Immature natural killer cell (primary cell): Measurements from ENCODE around the gene MATR3. TPM values are rescaled to one million over a fixed set of nuclear protein-coding genes. Genes with fewer than 3 reads are reported as not detected.
A peak's percentile ranks its signal among the peaks of the same experiment; 100 is the strongest.
"Not testable (repeated sequence)": the region's sequence is repeated elsewhere in the genome, so short reads cannot be mapped to it uniquely, and the experiment has no call there.

Source experiments
- DNase-seq, 3 donors: peaks; one replicate each; pipeline ENCODE4 v3.0.0; 2022; ENCODE audit warnings: mixed read lengths in 1 of 3
- H3K27ac Mint-ChIP-seq, 6 donors: one replicate each; pipeline ENCODE4 v1.8.0; 2020; ENCODE audit warnings: mixed read lengths in 6 of 6, mild to moderate bottlenecking in 5 of 6, inconsistent platforms in 4 of 6, moderate library complexity in 3 of 6
- H3K27me3 Mint-ChIP-seq, 3 donors: one replicate each; pipeline ENCODE4 v1.8.0; 2020 to 2021; ENCODE audit warnings: low read depth in 3 of 3, mild to moderate bottlenecking in 3 of 3, mixed read lengths in 3 of 3, moderate library complexity in 3 of 3, inconsistent platforms in 1 of 3
- H3K36me3 Mint-ChIP-seq, 3 donors: one replicate each; pipeline ENCODE4 v1.8.0; 2020; ENCODE audit warnings: mixed read lengths in 3 of 3, inconsistent platforms in 2 of 3, mild to moderate bottlenecking in 2 of 3
- H3K4me1 Mint-ChIP-seq, 2 donors: one replicate each; pipeline ENCODE4 v1.8.0; 2020; ENCODE audit warnings: inconsistent platforms in 2 of 2, mild to moderate bottlenecking in 2 of 2, mixed read lengths in 2 of 2, moderate library complexity in 1 of 2
- H3K4me3 Mint-ChIP-seq, 5 donors: one replicate each; pipeline ENCODE4 v1.8.0; 2020; ENCODE audit warnings: mild to moderate bottlenecking in 5 of 5, mixed read lengths in 5 of 5, inconsistent platforms in 3 of 5, moderate library complexity in 3 of 5
- H3K9me3 Mint-ChIP-seq, 6 donors: one replicate each; pipeline ENCODE4 v1.8.0; 2020; ENCODE audit warnings: mild to moderate bottlenecking in 6 of 6, mixed read lengths in 6 of 6, inconsistent platforms in 4 of 6, moderate library complexity in 3 of 6
- polyA plus RNA-seq, 3 donors: library from polyadenylated mRNA; unstranded; fragments of 300-500 nt; fragmentation: Illumina TruSeq; gene quantifications; one replicate each; pipeline ENCODE4 v1.2.3, GENCODE V29; 2021

The MATR3 gene
- polyA plus RNA-seq, 3 donors from 2014 or later = 322 to 380 (median 361) TPM

DNA sequence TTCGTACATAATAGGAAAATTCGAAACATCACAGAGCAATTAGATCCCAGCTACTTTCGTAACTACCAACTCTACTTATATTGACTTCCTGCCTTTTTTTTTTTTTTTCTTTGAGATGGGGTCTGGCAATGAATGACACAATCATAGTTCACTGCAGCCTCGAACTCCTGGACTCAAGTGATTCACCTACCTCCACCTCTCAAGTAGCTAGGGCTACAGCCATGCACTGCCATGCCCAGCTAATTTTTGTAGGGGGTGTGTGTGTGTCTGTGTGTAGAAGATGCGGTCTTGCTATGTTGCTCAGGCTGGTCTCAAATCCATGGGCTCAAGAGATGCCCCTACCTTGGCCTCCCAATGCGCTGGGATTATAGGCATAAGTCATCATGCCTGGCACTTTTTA lies 42.3 kb downstream of the MATR3 start:
- Mint-ChIP-seq H3K9me3 (no peaks in the 10 kb centered on the region), H3K27me3 (peaks cover 2 to 4% (median 2%) of the 10 kb centered on the region in 3 donors), H3K4me3 (no peak overlapping the region), H3K36me3 (peaks cover 4% of the 10 kb centered on the region in 3 donors), H3K27ac (peak overlapping the region in 3 of 6 donors; percentile 30 to 55 (median 49)), H3K4me1 (peaks cover 2 to 8% of the 10 kb centered on the region in 2 donors)
- DNase-seq = no peak

DNA sequence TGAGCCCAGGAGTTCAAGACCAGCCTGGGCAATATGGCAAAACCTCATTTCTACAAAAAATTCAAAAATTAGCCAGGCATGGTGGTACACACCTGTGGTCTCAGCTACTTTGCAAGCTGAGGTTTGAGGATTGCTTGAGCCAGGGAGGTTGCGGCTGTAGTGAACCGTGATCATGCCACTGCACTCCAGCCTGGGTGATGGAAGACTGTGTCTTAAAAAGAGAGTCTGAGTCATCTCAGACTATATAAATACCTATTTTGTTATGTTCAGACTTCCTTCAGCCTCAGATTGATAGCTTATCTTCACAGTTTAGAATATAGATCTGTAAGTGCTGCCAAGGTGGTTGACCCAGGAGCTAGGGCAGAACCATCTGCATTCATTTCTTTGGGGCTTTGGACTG lies 46.5 kb downstream of the MATR3 start:
- peaks cover 6 to 23% (median 12%) of the 10 kb centered on the region in 3 donors for H3K27me3 Mint-ChIP-seq
- H3K9me3 Mint-ChIP-seq = no peaks in the 10 kb centered on the region
- peaks cover 41 to 45% of the 10 kb centered on the region in 2 donors for H3K4me1 Mint-ChIP-seq
- peak overlapping the region in 1 of 6 donors; percentile 45 for H3K27ac Mint-ChIP-seq
- DNase-seq = no peak
- no peaks in the 10 kb centered on the region for H3K36me3 Mint-ChIP-seq
- H3K4me3 Mint-ChIP-seq = peak overlapping the region in 1 of 5 donors; percentile 49

DNA sequence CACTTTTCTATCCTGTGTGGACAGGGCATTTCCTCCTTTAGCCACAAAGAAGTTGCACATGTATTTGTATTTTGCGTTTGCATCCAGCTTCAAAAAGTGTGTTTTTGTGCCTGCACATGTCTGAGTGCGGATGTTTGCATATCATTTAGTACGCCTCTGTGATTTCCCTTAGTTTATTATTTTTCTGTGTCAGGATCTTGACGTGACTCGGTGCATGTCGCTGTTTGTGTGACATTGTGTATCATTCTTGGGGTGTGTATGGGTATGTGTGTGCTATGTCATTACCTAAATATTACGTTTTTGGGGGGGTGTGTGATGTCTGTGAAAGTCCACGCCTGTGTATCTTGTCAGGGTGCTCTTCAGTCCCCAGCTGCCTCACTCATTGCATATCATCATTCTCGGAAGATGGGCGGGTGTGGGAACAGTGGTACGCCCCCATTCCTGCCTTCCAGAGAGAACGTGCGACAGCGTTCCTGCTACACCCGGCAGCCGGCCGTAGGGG lies 47.7 kb downstream of the MATR3 start:
- DNase-seq = no peak
- peaks cover 0 to 3% (median 0%) of the 10 kb centered on the region in 3 donors for H3K36me3 Mint-ChIP-seq
- peak overlapping the region; percentile 96 to 99 (median 98) for H3K27ac Mint-ChIP-seq
- peak overlapping the region; percentile 95 to 99 (median 96) for H3K4me3 Mint-ChIP-seq
- H3K4me1 Mint-ChIP-seq = peaks cover 52 to 53% of the 10 kb centered on the region in 2 donors
- H3K27me3 Mint-ChIP-seq = peaks cover 6 to 24% (median 12%) of the 10 kb centered on the region in 3 donors
- no peaks in the 10 kb centered on the region for H3K9me3 Mint-ChIP-seq

DNA sequence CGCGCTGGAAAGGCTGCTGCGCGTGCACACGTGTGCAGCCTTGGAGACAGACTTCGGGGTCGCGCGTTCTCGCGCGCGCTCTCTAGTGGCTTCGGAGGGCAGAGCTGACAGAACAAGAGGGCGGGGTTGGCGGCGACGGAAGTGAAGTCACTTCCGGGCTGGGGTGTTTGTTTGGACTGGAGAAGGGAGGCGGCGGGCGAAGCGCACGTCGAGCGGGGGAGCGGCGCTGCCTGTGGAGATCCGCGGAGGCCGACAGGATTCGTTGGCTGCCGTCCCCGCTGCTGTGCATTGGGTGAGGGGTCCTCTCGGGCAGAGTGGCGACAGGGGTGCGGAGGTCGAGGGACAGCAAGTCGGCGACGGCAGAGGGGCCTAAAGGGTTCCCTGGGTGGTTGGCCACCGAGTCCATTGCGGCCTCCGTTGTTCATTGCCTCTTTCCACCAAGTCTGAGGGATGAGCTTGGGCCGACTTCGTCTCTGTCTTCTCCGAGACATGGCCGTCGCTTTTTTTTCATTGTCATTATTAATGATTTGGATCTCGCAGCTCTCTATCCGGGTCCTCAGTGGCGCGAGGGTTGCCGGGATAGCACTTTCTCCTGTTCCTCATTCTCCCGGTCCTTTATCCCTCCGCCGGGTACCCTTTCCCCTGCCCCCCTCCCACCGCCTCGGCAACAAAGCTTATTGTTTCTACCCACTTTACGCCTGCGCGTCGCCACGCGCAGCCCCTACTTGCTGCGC lies 48.3 kb downstream of the MATR3 start, which contains the start of gene PAIP2:
PAIP2 (plus strand) TSS at position 166 of the 734 bp plus-strand sequence. CDS start 21,931 bp downstream, outside the sequence.
- Mint-ChIP-seq H3K4me3 (peak within 1 kb of the TSS; percentile 95 to 99 (median 96)), H3K27ac (peak within 1 kb of the TSS; percentile 96 to 99 (median 98)), H3K27me3 (peaks cover 6 to 22% (median 12%) of the 10 kb centered on the region in 3 donors), H3K9me3 (no peaks in the 10 kb centered on the region), H3K36me3 (peaks cover 0 to 3% (median 0%) of the 10 kb centered on the region in 3 donors), H3K4me1 (peaks cover 53 to 54% of the 10 kb centered on the region in 2 donors)
- DNase-seq = peak; percentile 97

DNA sequence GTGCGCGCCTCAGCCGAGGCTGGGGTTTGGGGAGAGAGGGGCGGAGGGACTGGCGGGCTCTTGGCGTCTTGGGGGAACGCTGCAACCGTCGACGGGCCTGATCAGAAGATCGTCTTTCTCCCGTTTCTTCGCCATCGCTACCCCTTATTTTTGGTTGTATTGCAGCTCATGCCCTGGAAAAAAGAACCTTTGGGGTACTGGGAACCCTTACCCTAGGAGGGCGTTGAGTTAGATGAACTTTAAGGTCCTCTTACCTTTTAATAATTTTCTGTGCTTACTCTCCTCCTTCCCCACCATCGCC lies 48.8 kb downstream of the MATR3 start:
- peak in 2 of 3 donors; percentile 82 to 85 for DNase-seq
- Mint-ChIP-seq H3K4me3 (peak overlapping the region; percentile 95 to 99 (median 96)), H3K36me3 (peaks cover 0 to 3% (median 0%) of the 10 kb centered on the region in 3 donors), H3K9me3 (no peaks in the 10 kb centered on the region), H3K4me1 (peaks cover 54 to 59% of the 10 kb centered on the region in 2 donors), H3K27me3 (peaks cover 7 to 22% (median 12%) of the 10 kb centered on the region in 3 donors), H3K27ac (peak overlapping the region; percentile 96 to 99 (median 98))

DNA sequence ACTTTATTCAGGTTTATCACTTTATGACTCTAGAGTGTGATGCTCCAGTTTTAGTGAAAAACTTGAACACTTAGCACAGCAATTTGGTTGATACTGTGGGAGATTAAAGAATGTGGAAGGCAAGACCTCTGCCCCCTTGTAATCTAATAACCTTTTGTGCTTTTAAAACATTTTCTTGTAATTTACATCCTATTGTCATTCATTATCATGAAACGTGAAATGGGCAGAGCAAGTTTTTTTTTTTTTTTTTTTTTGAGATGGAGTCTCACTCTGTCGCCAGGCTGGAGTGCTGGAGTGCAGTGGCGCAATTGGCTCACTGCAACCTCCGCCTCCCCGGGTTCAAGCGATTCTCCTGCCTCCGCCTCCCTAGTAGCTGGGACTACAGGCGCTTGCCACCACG lies 49.9 kb downstream of the MATR3 start:
- Mint-ChIP-seq H3K27ac (peak overlapping the region; percentile 96 to 99 (median 98)), H3K36me3 (peaks cover 0 to 3% (median 0%) of the 10 kb centered on the region in 3 donors), H3K9me3 (no peaks in the 10 kb centered on the region), H3K4me1 (peaks cover 56 to 65% of the 10 kb centered on the region in 2 donors), H3K4me3 (peak overlapping the region; percentile 95 to 99 (median 96)), H3K27me3 (peaks cover 8 to 22% (median 12%) of the 10 kb centered on the region in 3 donors)
- DNase-seq = no peak

DNA sequence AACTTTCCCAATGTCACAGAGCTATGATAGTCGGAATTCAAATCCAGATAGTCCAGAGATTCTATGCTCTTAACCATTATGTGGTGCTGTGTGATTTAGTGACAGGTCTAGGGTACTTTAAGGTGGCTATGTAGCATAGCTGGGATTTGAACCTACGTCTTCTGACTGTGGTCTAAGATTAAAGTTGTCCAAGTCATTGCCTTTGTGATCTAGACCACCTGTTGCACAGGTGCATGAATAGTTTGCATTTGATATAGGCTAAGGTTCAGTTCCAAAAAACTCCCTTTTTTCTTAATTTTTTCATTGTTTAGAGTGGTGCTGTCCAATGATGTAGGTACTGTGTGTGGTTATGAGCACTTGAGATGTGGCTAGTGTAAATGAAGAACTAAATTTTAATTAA lies 50.6 kb downstream of the MATR3 start:
- peaks cover 59 to 72% of the 10 kb centered on the region in 2 donors for H3K4me1 Mint-ChIP-seq
- H3K27ac Mint-ChIP-seq = peak overlapping the region in 5 of 6 donors; percentile 15 to 77 (median 40)
- no peak for DNase-seq
- peaks cover 0 to 3% (median 0%) of the 10 kb centered on the region in 3 donors for H3K36me3 Mint-ChIP-seq
- H3K9me3 Mint-ChIP-seq = no peaks in the 10 kb centered on the region
- H3K27me3 Mint-ChIP-seq = peaks cover 8 to 22% (median 12%) of the 10 kb centered on the region in 3 donors
- peak overlapping the region; percentile 3 to 73 (median 45) for H3K4me3 Mint-ChIP-seq

DNA sequence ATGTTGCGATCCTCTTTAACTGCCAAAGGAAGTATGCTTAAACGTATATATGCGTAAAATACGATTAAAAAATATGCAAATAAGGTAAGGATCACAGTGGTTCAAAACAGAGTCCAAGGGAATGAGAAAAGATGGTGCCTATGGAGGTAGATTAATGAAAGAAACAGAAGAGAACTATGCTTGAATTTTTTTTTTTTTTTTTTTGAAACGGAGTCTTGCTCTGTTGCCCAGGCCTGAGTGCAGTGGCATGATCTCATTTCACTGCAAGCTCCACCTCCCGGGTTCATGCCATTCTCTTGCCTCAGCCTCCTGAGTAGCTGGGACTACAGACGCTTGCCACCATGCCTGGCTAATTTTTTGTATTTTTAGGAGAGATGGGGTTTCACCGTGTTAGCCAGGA lies 51.9 kb downstream of the MATR3 start:
- Mint-ChIP-seq H3K27me3 (peaks cover 8 to 22% (median 12%) of the 10 kb centered on the region in 3 donors), H3K4me3 (peak overlapping the region in 2 of 5 donors; percentile 15 to 32), H3K4me1 (peaks cover 67 to 77% of the 10 kb centered on the region in 2 donors), H3K27ac (peak overlapping the region in 2 of 6 donors; percentile 19 to 31)
- H3K36me3 Mint-ChIP-seq, H3K9me3 Mint-ChIP-seq, DNase-seq: not testable (repeated sequence)

DNA sequence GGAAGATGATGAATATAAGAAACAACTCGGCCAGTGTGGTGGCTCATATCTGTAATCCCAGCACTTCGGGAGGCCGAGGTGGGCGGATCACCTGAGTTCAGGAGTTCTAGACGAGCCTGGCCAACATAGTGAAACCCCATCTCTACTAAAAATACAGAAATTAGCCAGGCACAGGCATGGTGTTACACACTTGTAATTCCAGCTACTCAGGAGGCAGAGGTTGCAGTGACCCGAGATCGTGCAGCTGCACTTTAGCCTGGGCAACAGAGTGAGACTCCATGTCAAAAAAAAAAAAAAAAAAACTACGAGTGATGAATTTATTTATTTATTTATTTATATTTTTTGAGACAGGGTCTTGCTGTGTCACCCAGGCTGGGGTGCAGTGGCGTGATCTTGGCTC lies 54.3 kb downstream of the MATR3 start:
- H3K27me3 Mint-ChIP-seq, DNase-seq, H3K4me3 Mint-ChIP-seq, H3K27ac Mint-ChIP-seq, H3K9me3 Mint-ChIP-seq, H3K36me3 Mint-ChIP-seq: not testable (repeated sequence)
- peaks cover 55 to 79% of the 10 kb centered on the region in 2 donors for H3K4me1 Mint-ChIP-seq

DNA sequence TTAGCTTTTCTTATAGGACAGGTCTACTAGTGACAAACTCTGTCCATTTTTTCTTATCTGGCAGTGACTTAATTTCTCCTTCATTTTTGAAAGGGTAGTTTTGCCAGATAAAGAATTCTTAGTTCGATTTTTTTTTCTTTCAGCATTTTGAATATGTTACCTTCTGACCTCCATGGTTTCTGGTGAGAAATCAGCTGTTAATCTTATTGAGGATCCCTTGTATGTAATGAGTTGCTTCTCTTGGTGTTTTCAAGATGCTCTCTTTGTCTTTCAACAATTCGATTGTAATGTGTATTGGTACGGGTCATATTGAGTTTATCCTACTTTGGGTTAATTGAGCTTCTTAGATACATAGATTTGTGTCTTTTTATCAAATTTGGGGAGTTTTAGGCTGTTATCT lies 60.6 kb downstream of the MATR3 start:
- peaks cover 7 to 11% (median 8%) of the 10 kb centered on the region in 3 donors for H3K36me3 Mint-ChIP-seq
- H3K27ac Mint-ChIP-seq = no peak overlapping the region
- H3K9me3 Mint-ChIP-seq = no peaks in the 10 kb centered on the region
- H3K27me3 Mint-ChIP-seq = peaks cover 0 to 1% (median 0%) of the 10 kb centered on the region in 3 donors
- DNase-seq = no peak
- peaks cover 47 to 66% of the 10 kb centered on the region in 2 donors for H3K4me1 Mint-ChIP-seq
- H3K4me3 Mint-ChIP-seq = no peak overlapping the region

DNA sequence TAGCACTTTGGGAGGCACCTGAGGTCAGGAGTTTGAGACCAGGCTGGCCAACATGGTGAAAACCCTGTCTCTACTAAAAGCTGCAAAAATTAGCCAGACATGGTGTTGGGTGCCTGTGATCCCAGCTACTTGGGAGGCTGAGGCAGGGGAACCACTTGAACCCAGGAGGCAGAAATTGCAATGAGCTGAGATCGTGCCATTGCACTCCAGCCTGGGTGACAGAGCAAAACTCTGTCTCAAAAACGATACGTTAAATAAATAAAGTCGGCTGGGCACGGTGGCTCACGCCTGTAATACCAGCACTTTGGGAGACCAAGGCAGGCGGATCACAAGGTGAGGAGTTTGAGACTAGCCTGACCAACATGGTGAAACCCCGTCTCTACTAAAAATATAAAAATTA lies 62.4 kb downstream of the MATR3 start:
- H3K27me3 Mint-ChIP-seq, H3K4me3 Mint-ChIP-seq, H3K9me3 Mint-ChIP-seq, H3K27ac Mint-ChIP-seq, DNase-seq: not testable (repeated sequence)
- H3K36me3 Mint-ChIP-seq = peaks cover 7 to 11% (median 8%) of the 10 kb centered on the region in 3 donors
- H3K4me1 Mint-ChIP-seq = peaks cover 45 to 64% of the 10 kb centered on the region in 2 donors

DNA sequence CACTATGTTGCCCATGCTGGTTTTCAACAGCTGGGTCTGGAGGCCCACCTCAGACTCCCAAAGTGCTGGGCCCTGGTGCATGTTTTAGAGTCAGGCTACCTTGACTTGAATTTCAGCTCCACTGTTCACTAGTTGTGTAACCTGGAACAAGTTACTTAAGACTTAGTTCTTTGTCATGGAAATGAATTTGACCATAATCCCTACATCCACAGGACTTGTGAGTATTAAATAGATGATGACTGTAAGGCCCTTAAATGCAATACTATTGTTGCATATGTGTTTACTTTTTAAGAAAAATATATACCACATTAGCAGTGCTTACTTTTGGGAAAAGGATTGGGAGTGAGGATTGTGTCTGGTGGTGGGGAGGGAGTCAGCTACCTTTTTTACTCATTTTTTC lies 64.5 kb downstream of the MATR3 start:
- H3K9me3 Mint-ChIP-seq = no peaks in the 10 kb centered on the region
- no peak for DNase-seq
- H3K4me3 Mint-ChIP-seq = no peak overlapping the region
- H3K36me3 Mint-ChIP-seq = peaks cover 7 to 11% (median 8%) of the 10 kb centered on the region in 3 donors
- peaks cover 0 to 1% (median 0%) of the 10 kb centered on the region in 3 donors for H3K27me3 Mint-ChIP-seq
- peaks cover 40 to 50% of the 10 kb centered on the region in 2 donors for H3K4me1 Mint-ChIP-seq
- H3K27ac Mint-ChIP-seq = peak overlapping the region in 1 of 6 donors; percentile 71

DNA sequence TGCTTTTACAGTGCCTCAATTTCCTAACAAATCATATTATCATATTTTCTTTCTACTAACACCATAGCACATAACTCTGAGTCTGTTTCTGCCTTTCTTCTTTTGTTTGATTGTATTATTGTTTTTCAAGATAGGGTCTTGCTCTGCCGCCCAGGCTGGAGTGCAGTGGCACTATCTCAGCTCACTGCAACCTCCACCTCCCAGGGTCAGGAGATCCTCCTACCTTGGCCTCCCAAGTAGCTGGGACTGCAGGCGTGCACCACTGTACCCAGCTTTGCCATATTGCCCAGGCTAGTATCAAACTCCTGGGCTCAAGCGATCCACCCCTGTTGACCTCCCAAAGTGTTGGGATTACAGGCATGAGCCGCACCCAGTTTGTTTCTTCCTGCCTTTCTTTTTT lies 66.8 kb downstream of the MATR3 start:
- no peak for DNase-seq
- Mint-ChIP-seq H3K36me3 (peaks cover 3 to 14% (median 11%) of the 10 kb centered on the region in 3 donors), H3K9me3 (no peaks in the 10 kb centered on the region), H3K27me3 (peaks cover 0 to 1% (median 0%) of the 10 kb centered on the region in 3 donors), H3K4me3 (no peak overlapping the region), H3K4me1 (peaks cover 34 to 37% of the 10 kb centered on the region in 2 donors), H3K27ac (peak overlapping the region in 2 of 6 donors; percentile 25 to 42)

DNA sequence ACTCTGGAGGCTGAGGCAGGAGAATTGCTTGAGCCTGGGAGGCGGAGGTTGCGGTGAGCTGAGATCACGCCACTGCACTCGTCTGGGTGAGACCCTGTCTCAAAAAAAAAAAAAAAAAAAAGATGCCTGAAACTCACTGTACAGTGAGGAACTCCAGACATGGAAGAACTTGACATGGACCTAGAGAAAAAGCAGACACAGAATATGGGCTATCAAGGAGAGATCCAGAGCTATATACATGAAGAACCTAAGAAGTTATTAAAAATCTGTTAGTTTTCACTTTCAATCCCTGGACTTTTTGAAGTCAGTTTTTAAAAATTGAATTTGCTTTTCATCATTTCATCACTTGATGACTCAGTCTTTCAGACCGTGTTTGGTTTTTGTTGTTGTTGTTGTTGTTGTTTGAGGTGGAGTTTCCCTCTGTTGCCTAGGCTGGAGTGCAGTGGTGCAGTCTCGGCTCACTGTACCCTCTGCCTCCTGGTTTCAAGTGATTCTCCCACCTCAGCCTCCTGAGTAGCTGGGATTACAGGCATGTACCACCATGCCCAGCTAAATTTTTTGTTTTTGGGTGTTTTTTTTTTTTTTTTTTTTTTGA lies 68.4 kb downstream of the MATR3 start:
- Mint-ChIP-seq H3K36me3 (peaks cover 6 to 24% (median 16%) of the 10 kb centered on the region in 3 donors), H3K4me1 (peaks cover 27 to 29% of the 10 kb centered on the region in 2 donors), H3K9me3 (no peaks in the 10 kb centered on the region), H3K27ac (peak overlapping the region in 1 of 6 donors; percentile 24), H3K4me3 (no peak overlapping the region), H3K27me3 (peaks cover 0 to 5% (median 0%) of the 10 kb centered on the region in 3 donors)
- no peak for DNase-seq
